ENCODE data around the gene EXOSC7.
A peak's percentile ranks its signal among the peaks of the same experiment; 100 is the strongest.
"Not testable (repeated sequence)": the region's sequence is repeated elsewhere in the genome, so short reads cannot be mapped to it uniquely, and the experiment has no call there.

EXOSC7 gene

GRCh38 chr3:44976002-44976815 is at the start of gene EXOSC7, which contains the start of gene ZDHHC3:
Gene EXOSC7 (plus strand): TSS chr3:44976244. CDS start chr3:44976278, 34 bp downstream.
Gene ZDHHC3 (minus strand): TSS chr3:44976174. CDS start chr3:44959436, 16,738 bp downstream.
- DNase-seq (ENCODE audit: low spot score) = peak; percentile 82

- DNase-seq (ENCODE audit: low spot score) = no peak
These were observed 49.1 kb upstream of the EXOSC7 start for GRCh38 chr3:44926921-44927320.

GRCh38 chr3:44927371-44927770 is 48.7 kb upstream of the EXOSC7 start:
- DNase-seq (ENCODE audit: low spot score) = no peak

GRCh38 chr3:44929782-44930181 is 46.3 kb upstream of the EXOSC7 start:
- no peak for DNase-seq (ENCODE audit: low spot score)

- DNase-seq (ENCODE audit: low spot score) = no peak
These were observed 45.1 kb upstream of the EXOSC7 start for GRCh38 chr3:44930911-44931310.

- DNase-seq (ENCODE audit: low spot score) = no peak
These were observed 44.3 kb upstream of the EXOSC7 start for GRCh38 chr3:44931791-44932190.

- no peak for DNase-seq (ENCODE audit: low spot score)
These were observed 43.8 kb upstream of the EXOSC7 start for GRCh38 chr3:44932271-44932670.

GRCh38 chr3:44932986-44933944 is 42.8 kb upstream of the EXOSC7 start:
- no peak for DNase-seq (ENCODE audit: low spot score)

- peak; percentile 33 for DNase-seq (ENCODE audit: low spot score)
These were observed 36.4 kb upstream of the EXOSC7 start for GRCh38 chr3:44939581-44940036.

- DNase-seq (ENCODE audit: low spot score) = no peak
These were observed 33.7 kb upstream of the EXOSC7 start for GRCh38 chr3:44942202-44942921.

GRCh38 chr3:44948239-44948638 is 27.8 kb upstream of the EXOSC7 start:
- no peak for DNase-seq (ENCODE audit: low spot score)

- DNase-seq (ENCODE audit: low spot score) = not testable (repeated sequence)
These were observed 26.3 kb upstream of the EXOSC7 start for GRCh38 chr3:44949770-44950169.

- DNase-seq (ENCODE audit: low spot score) = no peak
These were observed 25.7 kb upstream of the EXOSC7 start for GRCh38 chr3:44950275-44950734.

- no peak for DNase-seq (ENCODE audit: low spot score)
These were observed 23.4 kb upstream of the EXOSC7 start for GRCh38 chr3:44952689-44953088.

GRCh38 chr3:44954304-44954703 is 21.7 kb upstream of the EXOSC7 start:
- DNase-seq (ENCODE audit: low spot score) = no peak

- DNase-seq (ENCODE audit: low spot score) = peak; percentile 11
These were observed 21.1 kb upstream of the EXOSC7 start for GRCh38 chr3:44954962-44955361.

GRCh38 chr3:44955917-44956316 is 20.1 kb upstream of the EXOSC7 start:
- DNase-seq (ENCODE audit: low spot score) = no peak

GRCh38 chr3:44957986-44958385 is 18.1 kb upstream of the EXOSC7 start:
- DNase-seq (ENCODE audit: low spot score) = no peak

GRCh38 chr3:44958386-44958785 is 17.7 kb upstream of the EXOSC7 start:
- DNase-seq (ENCODE audit: low spot score) = no peak

GRCh38 chr3:44960387-44961026 is 15.5 kb upstream of the EXOSC7 start:
- DNase-seq (ENCODE audit: low spot score) = no peak

GRCh38 chr3:44961888-44962287 is 14.2 kb upstream of the EXOSC7 start:
- DNase-seq (ENCODE audit: low spot score) = no peak
